ENCODE results near the gene ZNF618. TPM values are rescaled to one million over a fixed set of nuclear protein-coding genes. Genes with fewer than 3 reads are reported as not detected.

Gene ZNF618
- total RNA-seq, 1 experiment from 2014 or later = 1.8 TPM

DNA sequence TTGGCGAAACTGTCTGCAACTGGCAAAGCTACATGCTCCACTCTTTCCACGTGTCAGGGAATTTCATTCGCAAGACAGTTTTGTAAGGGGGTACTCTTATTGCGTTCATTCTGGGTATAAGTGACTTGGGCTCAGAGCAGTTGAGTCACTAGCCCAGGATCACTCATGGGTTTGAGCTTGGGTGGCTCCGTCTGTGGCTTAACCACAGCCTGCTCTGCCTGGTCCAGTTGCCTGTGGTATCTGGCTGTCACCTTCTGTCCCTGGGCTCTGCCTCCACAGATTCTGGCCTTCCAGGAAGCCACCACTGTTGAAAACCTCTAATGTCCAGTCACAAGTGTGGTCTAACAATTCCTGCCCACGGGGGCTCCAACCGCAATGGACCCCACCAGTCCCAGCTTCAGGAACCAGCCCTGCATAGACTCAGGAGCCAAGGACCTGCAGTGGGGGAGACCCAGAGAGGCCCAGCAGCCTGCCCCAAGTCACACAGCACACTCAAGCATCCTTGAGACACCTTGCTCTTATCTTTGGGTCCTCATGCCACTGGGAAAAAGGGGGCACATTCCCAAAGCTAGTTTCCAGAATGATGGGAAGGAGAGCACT is 212.6 kb downstream of the ZNF618 start:
- ATAC-seq (no peak), DNase-seq (ENCODE audit: low read depth, low spot score) (no peak)
- in situ Hi-C loops (cut with HindIII; ENCODE audit: low pct_unique_long_range_greater_than_20kb, low sequenced_read_pairs) = no loop called here
- TF ChIP-seq, protein P1, sequence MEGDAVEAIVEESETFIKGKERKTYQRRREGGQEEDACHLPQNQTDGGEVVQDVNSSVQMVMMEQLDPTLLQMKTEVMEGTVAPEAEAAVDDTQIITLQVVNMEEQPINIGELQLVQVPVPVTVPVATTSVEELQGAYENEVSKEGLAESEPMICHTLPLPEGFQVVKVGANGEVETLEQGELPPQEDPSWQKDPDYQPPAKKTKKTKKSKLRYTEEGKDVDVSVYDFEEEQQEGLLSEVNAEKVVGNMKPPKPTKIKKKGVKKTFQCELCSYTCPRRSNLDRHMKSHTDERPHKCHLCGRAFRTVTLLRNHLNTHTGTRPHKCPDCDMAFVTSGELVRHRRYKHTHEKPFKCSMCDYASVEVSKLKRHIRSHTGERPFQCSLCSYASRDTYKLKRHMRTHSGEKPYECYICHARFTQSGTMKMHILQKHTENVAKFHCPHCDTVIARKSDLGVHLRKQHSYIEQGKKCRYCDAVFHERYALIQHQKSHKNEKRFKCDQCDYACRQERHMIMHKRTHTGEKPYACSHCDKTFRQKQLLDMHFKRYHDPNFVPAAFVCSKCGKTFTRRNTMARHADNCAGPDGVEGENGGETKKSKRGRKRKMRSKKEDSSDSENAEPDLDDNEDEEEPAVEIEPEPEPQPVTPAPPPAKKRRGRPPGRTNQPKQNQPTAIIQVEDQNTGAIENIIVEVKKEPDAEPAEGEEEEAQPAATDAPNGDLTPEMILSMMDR (IDR thresholded peaks at IDR 0.05) = no peak
- TF ChIP-seq TCF7L2 (IDR thresholded peaks at IDR 0.05; ENCODE audit: low read depth, low read length) (no peak), SIN3A (IDR thresholded peaks at IDR 0.05; ENCODE audit: borderline replicate concordance, insufficient read depth, low read depth, low read length) (no peak), POLR2AphosphoS5 (IDR thresholded peaks at IDR 0.05; ENCODE audit: low read depth, low read length) (no peak)
- TF ChIP-seq, protein P2, sequence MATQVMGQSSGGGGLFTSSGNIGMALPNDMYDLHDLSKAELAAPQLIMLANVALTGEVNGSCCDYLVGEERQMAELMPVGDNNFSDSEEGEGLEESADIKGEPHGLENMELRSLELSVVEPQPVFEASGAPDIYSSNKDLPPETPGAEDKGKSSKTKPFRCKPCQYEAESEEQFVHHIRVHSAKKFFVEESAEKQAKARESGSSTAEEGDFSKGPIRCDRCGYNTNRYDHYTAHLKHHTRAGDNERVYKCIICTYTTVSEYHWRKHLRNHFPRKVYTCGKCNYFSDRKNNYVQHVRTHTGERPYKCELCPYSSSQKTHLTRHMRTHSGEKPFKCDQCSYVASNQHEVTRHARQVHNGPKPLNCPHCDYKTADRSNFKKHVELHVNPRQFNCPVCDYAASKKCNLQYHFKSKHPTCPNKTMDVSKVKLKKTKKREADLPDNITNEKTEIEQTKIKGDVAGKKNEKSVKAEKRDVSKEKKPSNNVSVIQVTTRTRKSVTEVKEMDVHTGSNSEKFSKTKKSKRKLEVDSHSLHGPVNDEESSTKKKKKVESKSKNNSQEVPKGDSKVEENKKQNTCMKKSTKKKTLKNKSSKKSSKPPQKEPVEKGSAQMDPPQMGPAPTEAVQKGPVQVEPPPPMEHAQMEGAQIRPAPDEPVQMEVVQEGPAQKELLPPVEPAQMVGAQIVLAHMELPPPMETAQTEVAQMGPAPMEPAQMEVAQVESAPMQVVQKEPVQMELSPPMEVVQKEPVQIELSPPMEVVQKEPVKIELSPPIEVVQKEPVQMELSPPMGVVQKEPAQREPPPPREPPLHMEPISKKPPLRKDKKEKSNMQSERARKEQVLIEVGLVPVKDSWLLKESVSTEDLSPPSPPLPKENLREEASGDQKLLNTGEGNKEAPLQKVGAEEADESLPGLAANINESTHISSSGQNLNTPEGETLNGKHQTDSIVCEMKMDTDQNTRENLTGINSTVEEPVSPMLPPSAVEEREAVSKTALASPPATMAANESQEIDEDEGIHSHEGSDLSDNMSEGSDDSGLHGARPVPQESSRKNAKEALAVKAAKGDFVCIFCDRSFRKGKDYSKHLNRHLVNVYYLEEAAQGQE (IDR thresholded peaks at IDR 0.05; ENCODE audit: insufficient read depth in 1 of 2, low read depth in 2 of 2, low read length in 1 of 2) = no peak
- Histone ChIP-seq H3K4me1 (ENCODE audit: control insufficient read depth, insufficient read depth, low read length) (no peaks in the 10 kb centered on the region), H3K27ac (ENCODE audit: low read length) (no peak overlapping the region), H3K4me3 (ENCODE audit: low read depth in 2 of 2, low read length in 2 of 2) (no peak overlapping the region), H3K27me3 (ENCODE audit: control insufficient read depth, insufficient read depth, low read length) (no peaks in the 10 kb centered on the region), H3K36me3 (ENCODE audit: control insufficient read depth, insufficient read depth, low read length) (no peaks in the 10 kb centered on the region), H3K9me3 (ENCODE audit: control insufficient read depth, insufficient read depth, low read depth, low read length) (no peaks in the 10 kb centered on the region)
- ChIA-PET POLR2A (no interaction called here), CTCF (no interaction called here)
- intact Hi-C loops (cut with micrococcal nuclease; ENCODE audit: unreplicated experiment) = no loop called here
- no TSS peak for BruUV-seq (replicated peaks)

DNA sequence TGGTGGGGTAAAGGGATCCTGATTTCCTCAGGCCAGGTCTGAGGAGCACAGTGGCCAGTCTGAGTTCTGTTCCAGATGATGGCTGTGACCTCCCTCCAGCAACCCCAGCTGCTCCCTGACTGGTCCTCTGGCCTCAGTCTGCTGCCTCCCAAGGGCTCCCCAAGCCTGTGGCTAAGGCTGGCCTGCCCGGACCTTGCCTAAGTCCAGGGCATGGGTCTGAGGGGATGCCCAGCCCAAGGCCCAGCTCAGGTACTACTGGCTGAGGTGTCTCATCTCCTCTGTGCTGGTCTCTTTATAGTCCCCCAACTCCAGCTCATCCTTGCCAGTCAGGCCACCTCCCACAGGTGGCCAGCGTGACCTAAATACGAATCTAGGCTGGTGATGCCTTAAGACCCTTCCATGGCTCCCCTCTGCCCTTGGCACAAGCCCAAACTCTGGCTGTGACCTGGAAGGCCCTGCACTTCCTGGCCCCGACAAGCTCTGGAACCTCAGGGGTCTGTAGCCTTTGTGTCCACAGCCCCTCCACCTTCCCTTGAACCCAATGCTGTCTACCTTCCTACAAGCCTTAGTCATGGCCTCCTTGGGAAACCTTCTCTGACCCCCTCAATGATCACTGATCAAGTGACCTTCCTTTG is 213.2 kb downstream of the ZNF618 start:
- TF ChIP-seq, protein P2 (IDR thresholded peaks at IDR 0.05; ENCODE audit: insufficient read depth in 1 of 2, low read depth in 2 of 2, low read length in 1 of 2) = no peak
- TF ChIP-seq POLR2AphosphoS5 (IDR thresholded peaks at IDR 0.05; ENCODE audit: low read depth, low read length) (no peak), TCF7L2 (IDR thresholded peaks at IDR 0.05; ENCODE audit: low read depth, low read length) (no peak), SIN3A (IDR thresholded peaks at IDR 0.05; ENCODE audit: borderline replicate concordance, insufficient read depth, low read depth, low read length) (no peak)
- TF ChIP-seq, protein P1 (IDR thresholded peaks at IDR 0.05) = no peak
- ChIA-PET CTCF (no interaction called here), POLR2A (interaction anchor here (0.6 kb wide), 1 partner anchor 224 kb away, joined by 3 read pairs; no protein-coding TSS in a partner anchor)
- H3K36me3 ChIP-seq (ENCODE audit: control insufficient read depth, insufficient read depth, low read length) = no peaks in the 10 kb centered on the region
- ATAC-seq (no peak), DNase-seq (ENCODE audit: low read depth, low spot score) (no peak)
- H3K9me3 ChIP-seq (ENCODE audit: control insufficient read depth, insufficient read depth, low read depth, low read length) = no peaks in the 10 kb centered on the region
- H3K4me3 ChIP-seq (ENCODE audit: low read depth in 2 of 2, low read length in 2 of 2) = no peak overlapping the region
- BruUV-seq (replicated peaks) = no TSS peak
- intact Hi-C loops (cut with micrococcal nuclease; ENCODE audit: unreplicated experiment) (no loop called here), in situ Hi-C loops (cut with HindIII; ENCODE audit: low pct_unique_long_range_greater_than_20kb, low sequenced_read_pairs) (no loop called here)
- no peaks in the 10 kb centered on the region for H3K27me3 ChIP-seq (ENCODE audit: control insufficient read depth, insufficient read depth, low read length)
- H3K27ac ChIP-seq (ENCODE audit: low read length) = no peak overlapping the region
- H3K4me1 ChIP-seq (ENCODE audit: control insufficient read depth, insufficient read depth, low read length) = no peaks in the 10 kb centered on the region

All from Panc1 (cell line).